Endothelial cell (in vitro differentiated cells): ENCODE measurements around the gene SELENOP. TPM values are rescaled to one million over a fixed set of nuclear protein-coding genes. Genes with fewer than 3 reads are reported as not detected.
A peak's percentile ranks its signal among the peaks of the same experiment; 100 is the strongest.

Experiments used
- DNase-seq: peaks from one replicate; pipeline ENCODE4 v3.0.0; 2021; ENCODE audit warnings: low spot score
- H3K27ac Mint-ChIP-seq: one replicate; pipeline ENCODE4 v1.8.0; 2021; ENCODE audit warnings: mixed read lengths, inconsistent platforms; ENCODE audit not compliant: unreplicated experiment
- H3K27me3 Mint-ChIP-seq: one replicate; pipeline ENCODE4 v1.8.0; 2021; ENCODE audit warnings: mild to moderate bottlenecking, moderate library complexity, mixed read lengths, inconsistent platforms; ENCODE audit not compliant: unreplicated experiment
- H3K36me3 Mint-ChIP-seq: one replicate; pipeline ENCODE4 v1.8.0; 2021; ENCODE audit warnings: mild to moderate bottlenecking, low read depth, mixed read lengths, inconsistent platforms; ENCODE audit not compliant: unreplicated experiment
- H3K4me1 Mint-ChIP-seq: one replicate; pipeline ENCODE4 v1.8.0; 2021; ENCODE audit warnings: mild to moderate bottlenecking, mixed read lengths, inconsistent platforms; ENCODE audit not compliant: unreplicated experiment
- H3K4me3 Mint-ChIP-seq: one replicate; pipeline ENCODE4 v1.8.0; 2021; ENCODE audit warnings: mild to moderate bottlenecking, mixed read lengths, inconsistent platforms; ENCODE audit not compliant: unreplicated experiment
- H3K9me3 Mint-ChIP-seq: one replicate; pipeline ENCODE4 v1.8.0; 2021; ENCODE audit warnings: mixed read lengths, inconsistent platforms; ENCODE audit not compliant: unreplicated experiment
- CTCF ChIP-seq: fragments of 200-600 bp; sonication (generic); IDR thresholded peaks from one replicate; pipeline ENCODE4 v1.5.0; 2021; ENCODE audit warnings: antibody characterized with exemption; ENCODE audit not compliant: unreplicated experiment
- total RNA-seq: library from RNA; stranded (reverse); fragmentation: NEBNext Ultra II Directional; extraction: Animal tissue kit (Norgen Biotek cat#: 25700); gene quantifications from one replicate; pipeline ENCODE4 v1.2.1, GENCODE V29; 2021; ENCODE audit not compliant: unreplicated experiment

The SELENOP gene
- total RNA-seq, 1 donor from 2014 or later, result 68.9 TPM

DNA sequence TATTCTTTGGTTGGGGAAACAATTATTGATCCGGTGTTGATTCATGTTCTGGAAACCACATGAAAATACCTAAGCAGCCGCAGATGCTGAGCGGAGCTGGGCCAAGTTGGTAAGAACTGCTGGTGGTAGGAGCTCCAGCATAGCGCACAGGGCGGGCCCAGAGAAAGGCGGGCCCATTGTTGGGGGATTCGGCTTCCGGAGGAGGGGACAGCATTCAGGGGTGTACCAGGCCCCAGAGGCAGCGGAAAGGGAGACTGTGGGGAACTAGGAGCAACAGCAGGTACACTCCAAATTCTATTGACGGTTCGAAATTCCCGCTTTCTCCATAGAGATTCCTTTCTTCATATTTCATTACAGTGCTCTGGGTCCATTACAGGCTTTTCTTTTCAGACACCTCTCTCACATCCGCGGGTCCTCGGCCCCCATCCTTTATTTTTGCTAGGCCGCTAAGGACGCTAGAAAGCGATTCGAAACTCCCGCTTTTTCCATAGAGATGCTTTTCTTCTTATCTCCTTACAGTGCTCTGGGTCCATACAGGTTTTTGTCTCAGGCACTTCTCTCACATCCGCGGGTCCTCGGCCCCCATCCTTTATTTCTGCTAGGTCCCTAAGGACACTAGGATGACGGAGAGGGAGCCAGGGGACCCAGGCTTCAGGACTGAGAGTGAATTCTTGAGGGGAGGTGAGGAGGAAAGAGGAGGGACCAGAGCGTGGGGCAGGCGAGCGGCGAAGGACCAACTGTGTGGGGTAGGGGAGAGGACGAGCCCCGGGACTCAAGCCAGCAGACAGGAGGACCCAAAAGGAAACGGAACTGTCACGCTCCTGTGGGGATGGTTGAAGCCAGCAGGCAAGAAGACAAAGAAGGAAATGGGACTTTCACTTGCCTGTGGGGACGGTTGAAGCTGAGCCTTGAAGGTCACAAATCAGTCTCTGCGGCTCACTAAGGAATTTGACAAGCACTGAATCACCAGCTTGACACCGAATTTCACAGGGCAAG is 54.8 kb downstream of the SELENOP start, which contains the start of gene CCDC152:
Gene CCDC152 (plus strand): TSS at position 213 of the 996 bp plus-strand sequence. CDS start 2,304 bp downstream, outside the sequence.
- Mint-ChIP-seq H3K36me3 (no peaks in the 10 kb centered on the region), H3K4me1 (peaks cover 8% of the 10 kb centered on the region), H3K4me3 (peak within 1 kb of the TSS; percentile 91), H3K9me3 (no peaks in the 10 kb centered on the region), H3K27me3 (peaks cover 2% of the 10 kb centered on the region), H3K27ac (no peak within 1 kb of the TSS)
- no peak for TF ChIP-seq CTCF
- peak; percentile 21 for DNase-seq

- DNase-seq, result no peak
- H3K4me1 Mint-ChIP-seq, result peaks cover 8% of the 10 kb centered on the region
- H3K27ac Mint-ChIP-seq, result no peak overlapping the region
- peaks cover 2% of the 10 kb centered on the region for H3K27me3 Mint-ChIP-seq
- no peak overlapping the region for H3K4me3 Mint-ChIP-seq
- H3K9me3 Mint-ChIP-seq, result no peaks in the 10 kb centered on the region
- H3K36me3 Mint-ChIP-seq, result no peaks in the 10 kb centered on the region
- TF ChIP-seq CTCF, result no peak
These were observed 58.6 kb downstream of the SELENOP start for GRCh38 chr5:42753099-42753498.

DNA sequence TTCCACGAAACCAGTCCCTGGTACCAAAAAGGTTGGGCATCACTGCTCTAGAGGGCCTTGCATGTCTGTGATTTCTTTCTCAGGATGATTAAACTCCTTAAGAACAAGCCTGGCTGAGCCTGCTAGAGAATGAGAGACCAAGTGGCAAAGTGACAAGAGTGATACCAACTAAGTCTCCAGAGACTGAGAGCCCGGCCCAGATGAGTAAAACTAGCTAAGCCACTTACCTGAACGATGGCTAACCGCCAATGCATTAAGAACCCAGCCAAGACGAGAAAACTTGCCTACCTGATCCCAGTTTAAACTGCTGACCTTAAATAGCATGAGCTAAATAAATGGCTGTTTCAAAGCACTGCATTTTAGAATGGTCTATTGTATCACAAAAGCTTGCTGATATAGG is 60.6 kb downstream of the SELENOP start:
- Mint-ChIP-seq H3K9me3 (no peaks in the 10 kb centered on the region), H3K4me1 (no peaks in the 10 kb centered on the region), H3K27ac (no peak overlapping the region), H3K27me3 (no peaks in the 10 kb centered on the region), H3K4me3 (no peak overlapping the region), H3K36me3 (no peaks in the 10 kb centered on the region)
- TF ChIP-seq CTCF, result no peak
- DNase-seq, result no peak

GRCh38 chr5:42750507-42750906 is 61.2 kb downstream of the SELENOP start:
- Mint-ChIP-seq H3K4me3 (no peak overlapping the region), H3K27me3 (no peaks in the 10 kb centered on the region)

More at GRCh38 chr5:42750507-42750906, 61.2 kb downstream of the SELENOP start:
- no peak for DNase-seq
- TF ChIP-seq CTCF, result no peak
- Mint-ChIP-seq H3K9me3 (no peaks in the 10 kb centered on the region), H3K36me3 (no peaks in the 10 kb centered on the region), H3K4me1 (no peaks in the 10 kb centered on the region), H3K27ac (no peak overlapping the region)

Other genes with a start within 250 kb of the SELENOP start
- 2.8 TPM for gene CCDC152, start 55.1 kb downstream of the SELENOP start, total RNA-seq
- 1.1 TPM for gene ANXA2R, start 228.4 kb upstream of the SELENOP start, total RNA-seq